Measurements from ENCODE around the gene FNDC11.

The FNDC11 gene

GRCh38 chr20:63594043-63594561 lies 40.1 kb downstream of the FNDC11 start:
- no peak for TF ChIP-seq CTCF (IDR thresholded peaks at IDR 0.05; ENCODE audit: control extremely low read depth, extremely low read depth, low read depth, missing control alignments)
- POLR2A ChIA-PET, result no interaction called here
- CTCF ChIA-PET, result interaction anchor here (1.0 to 1.8 kb wide), 2 partner anchors 13 to 71 kb away, joined by 3 to 4 read pairs; no protein-coding TSS in a partner anchor
- DNase-seq (ENCODE audit: extremely low spot score), result no peak

GRCh38 chr20:63595416-63596127 lies 41.6 kb downstream of the FNDC11 start:
- TF ChIP-seq CTCF (IDR thresholded peaks at IDR 0.05; ENCODE audit: control extremely low read depth, extremely low read depth, low read depth, missing control alignments), result no peak
- POLR2A ChIA-PET, result no interaction called here
- no peak for DNase-seq (ENCODE audit: extremely low spot score)
- CTCF ChIA-PET, result interaction anchor here (1.0 to 1.6 kb wide), 3 partner anchors 18 to 58 kb away, joined by 3 read pairs; no protein-coding TSS in a partner anchor

GRCh38 chr20:63596423-63596822 lies 42.5 kb downstream of the FNDC11 start:
- DNase-seq (ENCODE audit: extremely low spot score), result no peak
- POLR2A ChIA-PET, result no interaction called here
- TF ChIP-seq CTCF (IDR thresholded peaks at IDR 0.05; ENCODE audit: control extremely low read depth, extremely low read depth, low read depth, missing control alignments), result no peak
- CTCF ChIA-PET, result interaction anchor here (1.6 kb wide), 2 partner anchors 17 to 59 kb away, joined by 3 read pairs; no protein-coding TSS in a partner anchor

- no peak for TF ChIP-seq CTCF (IDR thresholded peaks at IDR 0.05; ENCODE audit: control extremely low read depth, extremely low read depth, low read depth, missing control alignments)
- POLR2A ChIA-PET, result no interaction called here
- DNase-seq (ENCODE audit: extremely low spot score), result no peak
- CTCF ChIA-PET, result interaction anchor here (0.8 kb wide), 2 partner anchors 9 to 44 kb away, joined by 3 read pairs; no protein-coding TSS in a partner anchor
These were observed 43.9 kb downstream of the FNDC11 start for GRCh38 chr20:63597651-63598478.

- ChIA-PET CTCF (interaction anchor here (0.8 to 1.1 kb wide), 3 partner anchors 10 to 43 kb away, joined by 3 read pairs; no protein-coding TSS in a partner anchor), POLR2A (interaction anchor here (0.6 kb wide), 1 partner anchor 147 kb away, joined by 3 read pairs; no protein-coding TSS in a partner anchor)
- no peak for TF ChIP-seq CTCF (IDR thresholded peaks at IDR 0.05; ENCODE audit: control extremely low read depth, extremely low read depth, low read depth, missing control alignments)
- DNase-seq (ENCODE audit: extremely low spot score), result no peak
These were observed 44.8 kb downstream of the FNDC11 start for GRCh38 chr20:63598479-63599395.
